ENCODE measurements around the gene LEPR.

Gene LEPR

DNA sequence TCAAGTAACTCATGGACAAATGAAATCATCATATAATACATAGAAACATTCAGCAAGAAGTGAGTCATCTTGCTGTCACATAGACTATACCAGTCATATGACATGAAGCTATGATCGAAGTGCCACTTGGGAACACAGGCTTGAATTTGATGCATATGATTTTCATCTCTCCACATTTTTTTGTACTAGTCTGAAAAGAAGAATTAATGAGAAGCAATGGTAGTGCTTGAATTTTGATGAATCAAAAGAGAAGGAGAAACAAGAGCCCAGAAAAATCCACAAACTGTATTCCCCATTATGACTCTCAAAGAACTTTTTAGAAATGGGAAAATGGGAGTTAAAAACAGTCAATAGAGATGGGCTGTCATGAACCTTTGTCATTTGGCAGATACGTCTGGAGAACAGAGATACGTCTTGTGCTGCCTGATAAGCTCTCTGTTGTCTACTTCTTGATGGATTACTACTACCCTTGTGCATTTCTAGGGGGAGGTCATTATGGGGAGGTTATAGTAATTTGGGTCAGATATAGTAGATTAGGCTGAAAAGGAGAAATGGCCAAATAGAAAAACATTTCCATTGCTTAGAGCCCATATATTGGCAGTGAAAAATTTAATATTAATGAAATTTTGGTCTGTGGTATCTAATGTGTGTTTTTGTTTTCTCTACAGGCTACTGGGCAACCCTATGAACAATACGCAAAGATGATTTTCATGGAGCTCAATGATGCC is 8.0 kb upstream of the LEPR start:
- no peak for DNase-seq (ENCODE audit: low read depth in 1 of 2, low spot score in 1 of 2)

DNA sequence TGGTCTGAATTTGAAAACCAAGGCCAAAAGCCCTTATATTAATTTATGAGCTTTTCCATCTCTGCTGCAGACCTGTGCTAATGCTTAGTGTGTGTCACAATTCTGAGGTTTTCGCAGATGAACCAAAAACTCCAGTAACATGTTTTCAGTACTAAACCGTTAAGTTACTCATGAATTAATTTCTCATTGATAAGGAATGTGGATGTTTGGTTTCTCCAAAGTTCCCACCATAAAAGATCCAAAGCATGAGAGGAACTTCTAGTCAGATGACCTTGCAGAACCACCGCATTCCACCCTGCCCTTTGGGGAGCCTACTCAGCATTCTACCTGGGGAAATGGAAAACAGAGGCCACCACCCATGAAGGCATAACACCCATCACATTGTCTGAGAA is 7.5 kb upstream of the LEPR start:
- DNase-seq (ENCODE audit: low read depth in 1 of 2, low spot score in 1 of 2), result no peak

DNA sequence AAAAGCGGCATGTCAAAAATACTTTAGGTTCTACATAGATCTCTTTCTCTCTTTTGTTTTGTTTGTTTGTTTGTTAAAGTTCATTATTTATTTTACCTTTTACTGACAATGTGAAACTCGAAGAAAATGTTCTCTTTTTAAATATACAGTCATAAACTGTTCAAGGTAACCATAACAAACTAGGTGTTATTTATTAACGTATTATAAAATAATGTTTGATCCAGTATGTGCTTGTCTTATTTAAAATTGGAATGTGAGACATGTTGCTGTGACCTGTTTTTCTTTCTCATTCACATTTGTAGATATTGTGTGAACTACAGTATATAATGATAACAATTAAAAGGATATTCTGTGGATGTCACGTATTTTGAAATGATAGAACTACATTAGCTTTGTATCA is 5.9 kb upstream of the LEPR start:
- no peak for DNase-seq (ENCODE audit: low read depth in 1 of 2, low spot score in 1 of 2)

DNA sequence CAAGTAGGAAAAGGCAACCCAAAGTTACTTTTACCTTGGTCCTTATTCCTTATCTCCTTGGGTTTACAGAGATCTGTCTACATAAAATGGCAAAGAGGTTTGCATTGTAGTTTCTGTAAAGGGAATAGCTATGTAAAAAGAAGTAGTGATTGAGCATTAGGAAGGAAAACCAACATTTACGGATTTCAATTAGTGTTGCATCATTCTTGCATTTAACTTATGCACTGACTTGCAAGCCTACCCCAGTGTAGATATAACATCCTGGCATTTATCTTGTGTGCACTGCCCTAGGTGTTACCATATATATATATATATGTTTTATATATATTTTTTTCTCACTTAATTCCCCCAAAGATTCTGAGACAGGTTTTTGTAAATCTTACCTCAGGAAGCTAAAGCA is 3.7 kb upstream of the LEPR start:
- DNase-seq (ENCODE audit: low read depth in 1 of 2, low spot score in 1 of 2), result no peak

DNA sequence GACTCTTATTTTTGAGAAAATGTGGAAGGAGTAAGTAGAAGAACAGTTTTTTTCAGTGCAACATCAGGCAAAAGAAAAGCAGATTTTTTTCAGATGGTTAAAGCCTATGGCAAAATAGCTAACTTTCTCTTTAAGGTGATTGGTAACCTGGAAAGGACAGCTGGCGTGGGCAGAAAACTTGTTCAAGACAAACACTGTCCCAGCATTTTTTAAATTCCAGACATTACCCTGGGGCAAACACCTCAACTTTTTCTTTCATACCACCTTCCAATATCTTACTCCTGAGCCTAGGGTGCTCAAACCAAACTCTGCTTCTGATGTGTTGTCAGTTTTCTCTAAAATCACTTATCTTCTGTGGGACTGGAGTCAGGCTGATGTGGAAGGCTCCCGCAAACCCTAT is 2.7 kb upstream of the LEPR start:
- no peak for DNase-seq (ENCODE audit: low read depth in 1 of 2, low spot score in 1 of 2)

DNA sequence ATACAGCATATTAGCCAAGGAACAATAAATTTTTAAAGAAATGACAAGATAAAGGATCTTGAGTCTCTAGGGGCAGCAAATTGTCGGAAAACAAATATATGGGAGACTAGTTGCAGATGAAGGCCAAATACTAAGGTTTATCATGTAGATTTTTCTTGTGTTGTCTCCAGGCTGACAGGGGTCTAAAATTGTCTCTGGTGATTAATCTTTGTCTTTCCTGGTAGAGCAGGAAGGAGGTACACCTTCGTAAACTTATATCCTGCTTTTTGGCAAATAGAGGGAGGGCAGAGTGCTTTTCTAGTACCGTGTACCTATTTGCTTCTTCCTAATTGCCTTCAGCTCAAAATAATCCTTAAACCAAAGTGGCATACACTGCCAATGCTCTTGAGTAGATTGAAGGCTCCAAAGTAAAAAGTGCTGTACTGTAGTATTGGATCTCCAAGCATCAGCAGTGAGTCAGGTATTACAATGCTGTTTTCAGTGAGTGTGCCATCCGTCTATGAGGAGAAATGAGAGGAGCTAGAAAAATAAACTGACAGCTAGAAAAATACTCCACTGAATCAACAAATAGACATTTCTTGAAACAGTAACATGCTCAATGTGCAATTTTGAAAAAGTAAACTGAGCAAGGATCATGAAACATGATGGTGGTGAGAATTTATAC is 1.8 kb upstream of the LEPR start:
- DNase-seq (ENCODE audit: low read depth in 1 of 2, low spot score in 1 of 2), result no peak

DNA sequence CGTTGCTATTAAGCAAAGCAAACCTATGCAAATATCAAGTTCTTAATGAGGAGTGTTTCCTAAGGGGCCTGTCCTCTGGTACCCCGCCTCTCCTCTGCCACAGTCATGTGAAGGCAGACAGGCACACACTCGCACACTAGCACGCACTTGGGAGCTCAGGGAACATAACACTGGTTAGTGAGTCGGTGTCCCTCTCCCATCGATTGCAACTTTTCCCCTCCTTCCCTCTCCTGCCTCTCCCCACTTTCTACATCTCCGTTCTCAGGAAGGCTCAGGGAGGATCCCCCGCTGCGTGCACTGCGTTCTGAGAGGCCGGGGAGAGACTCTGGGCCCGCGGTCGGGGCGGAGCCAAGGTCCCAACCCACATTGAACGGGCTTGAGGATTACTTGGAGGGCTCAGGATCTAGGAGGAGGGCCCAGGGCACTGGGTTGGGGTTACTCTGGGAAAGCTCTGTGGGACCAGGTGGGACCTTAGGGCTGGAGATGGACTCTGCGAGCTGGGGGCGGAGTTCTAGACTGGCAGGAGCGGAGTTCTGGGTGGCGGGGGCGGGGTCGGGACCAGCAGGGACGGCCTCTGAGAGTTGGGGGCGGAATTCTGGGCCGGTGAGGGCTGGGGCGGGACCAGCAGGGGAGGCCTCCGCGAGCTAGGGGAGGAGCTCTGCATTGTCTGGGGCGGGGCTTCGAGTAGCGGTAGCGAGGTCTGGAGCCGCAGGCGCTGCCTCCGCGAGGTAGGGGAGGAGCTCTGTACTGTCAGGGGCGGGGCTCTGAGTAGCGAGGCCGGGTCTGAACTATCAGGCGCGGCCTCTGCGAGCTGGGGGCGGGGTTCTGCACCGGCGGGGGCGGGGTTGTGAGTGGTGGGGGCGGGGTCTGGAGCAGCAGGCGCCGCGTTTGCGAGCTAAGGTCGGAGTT is 533 bp upstream of the LEPR start:
- DNase-seq (ENCODE audit: low read depth in 1 of 2, low spot score in 1 of 2), result peak; percentile 97

DNA sequence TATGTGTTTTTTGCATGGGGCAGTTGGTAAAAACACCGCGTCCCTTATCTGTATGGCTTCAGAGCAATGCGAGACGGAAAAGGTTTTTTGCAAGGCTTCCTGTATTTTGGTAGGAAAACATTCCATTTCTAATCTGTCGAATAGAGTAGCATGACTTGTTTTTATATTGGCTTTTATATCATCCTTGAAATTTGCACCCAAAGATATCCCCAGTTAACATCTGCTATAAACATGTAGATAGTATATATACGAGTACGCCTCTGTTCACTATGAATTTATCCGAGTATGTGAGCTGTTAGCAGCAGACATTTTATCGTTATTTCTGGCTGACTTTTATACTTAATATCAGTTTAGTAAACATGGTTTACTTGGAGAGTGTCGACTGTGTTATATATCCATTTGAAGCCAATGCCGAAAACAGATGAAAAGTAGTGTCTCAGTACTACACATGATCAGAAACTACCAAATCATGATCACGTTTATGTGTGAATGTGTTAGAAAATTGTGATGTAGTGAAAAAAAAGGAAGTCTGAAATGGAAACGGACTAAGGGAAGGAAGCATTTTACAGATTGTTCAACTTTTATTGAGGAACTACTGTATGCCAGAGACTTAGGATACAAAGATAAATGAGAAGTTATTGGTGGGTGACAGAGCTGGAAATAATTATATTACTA is 1.0 kb downstream of the LEPR start:
- no peak for DNase-seq (ENCODE audit: low read depth in 1 of 2, low spot score in 1 of 2)

DNA sequence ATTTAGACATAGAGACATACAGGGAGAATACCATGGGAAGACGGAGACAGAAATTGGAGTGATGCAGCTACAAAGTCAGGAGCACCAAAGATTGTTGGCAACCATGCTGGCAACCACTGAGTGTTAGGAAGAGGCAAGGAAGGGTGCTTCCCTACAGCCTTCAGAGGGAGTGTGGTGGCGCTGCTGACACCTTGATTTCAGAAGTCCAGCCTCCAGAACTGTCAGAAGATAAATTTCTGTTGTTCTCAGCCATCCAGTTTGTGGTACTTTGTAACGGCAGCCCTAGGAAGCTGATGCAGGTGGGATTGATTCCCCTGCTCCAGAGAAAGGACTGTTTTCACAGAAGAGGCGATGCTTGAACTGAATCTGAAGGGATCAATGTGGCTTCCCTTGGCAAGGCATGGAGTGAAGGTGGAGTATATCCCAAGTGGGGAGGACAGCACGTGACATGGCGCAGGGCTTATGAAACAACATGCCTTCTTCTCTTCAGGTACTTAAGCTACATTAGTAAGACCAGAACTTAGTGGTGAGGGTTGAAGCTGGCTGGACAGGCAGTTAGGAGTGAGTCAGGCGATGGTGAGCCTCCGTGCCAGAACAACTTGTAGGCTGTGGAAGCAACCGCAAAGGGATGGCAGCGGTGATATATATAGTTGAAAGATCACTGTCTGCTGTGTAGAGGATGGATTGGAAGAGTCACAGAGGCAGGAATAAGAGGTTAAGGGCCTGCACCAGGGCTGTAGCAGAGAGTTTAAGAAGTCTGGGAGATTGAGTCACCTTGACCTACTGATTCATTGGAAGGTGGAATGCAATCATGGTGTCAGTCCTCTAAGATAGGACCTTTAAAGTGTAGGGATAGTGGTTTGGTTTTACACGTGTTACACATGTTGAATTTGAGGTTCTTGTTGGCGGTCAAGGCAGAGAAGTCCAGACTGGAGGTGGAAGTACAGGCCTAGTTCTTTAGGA is 2.1 kb downstream of the LEPR start:
- DNase-seq (ENCODE audit: low read depth in 1 of 2, low spot score in 1 of 2), result no peak

DNA sequence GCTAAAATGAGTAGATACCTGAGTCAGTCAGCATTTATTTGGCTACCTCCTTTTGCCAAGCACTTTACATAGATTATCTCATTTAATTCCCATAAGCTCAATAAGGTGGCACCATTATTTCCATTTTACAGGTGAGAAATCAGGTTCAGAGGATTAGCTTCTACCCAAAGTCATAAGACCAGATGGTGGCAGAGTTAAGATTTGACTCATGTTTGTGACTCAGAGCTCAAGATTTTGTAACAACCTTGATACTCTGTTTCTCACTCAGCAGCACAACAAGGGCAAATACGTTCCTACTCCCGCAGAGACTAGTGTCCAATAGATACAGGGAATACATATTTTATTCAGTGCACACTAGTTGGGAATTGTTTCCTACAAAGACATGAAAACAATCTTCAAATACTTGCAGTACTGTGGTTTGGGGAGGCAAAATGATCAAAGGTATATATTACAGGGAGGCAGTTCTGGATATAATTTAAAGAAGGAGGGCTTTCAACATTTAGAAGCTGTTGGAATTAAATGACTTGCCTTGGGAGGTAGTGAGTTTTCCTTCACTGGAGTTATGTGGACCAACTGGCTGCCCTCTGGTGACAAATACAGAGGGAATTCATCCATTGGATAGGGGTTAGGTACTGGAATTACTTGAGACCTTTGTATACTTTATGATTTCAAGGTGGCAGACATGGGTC is 3.6 kb downstream of the LEPR start:
- DNase-seq (ENCODE audit: low read depth in 1 of 2, low spot score in 1 of 2), result no peak

DNA sequence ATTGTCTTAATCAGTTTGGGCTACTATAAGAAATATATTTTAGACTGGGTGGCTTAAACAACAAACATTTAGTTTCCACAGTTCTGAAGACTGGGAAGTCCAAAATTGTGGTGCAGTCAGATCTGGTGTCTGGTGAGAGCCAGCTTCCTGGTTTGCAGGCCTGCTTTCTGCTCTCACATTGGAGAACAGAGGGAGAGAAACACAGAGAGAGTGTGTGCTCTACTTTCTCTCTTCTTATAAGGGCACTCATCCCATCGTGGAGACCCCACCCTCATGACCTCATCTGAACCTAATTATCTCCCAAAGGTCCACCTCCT is 4.1 kb downstream of the LEPR start:
- DNase-seq (ENCODE audit: low read depth in 1 of 2, low spot score in 1 of 2), result no peak

DNA sequence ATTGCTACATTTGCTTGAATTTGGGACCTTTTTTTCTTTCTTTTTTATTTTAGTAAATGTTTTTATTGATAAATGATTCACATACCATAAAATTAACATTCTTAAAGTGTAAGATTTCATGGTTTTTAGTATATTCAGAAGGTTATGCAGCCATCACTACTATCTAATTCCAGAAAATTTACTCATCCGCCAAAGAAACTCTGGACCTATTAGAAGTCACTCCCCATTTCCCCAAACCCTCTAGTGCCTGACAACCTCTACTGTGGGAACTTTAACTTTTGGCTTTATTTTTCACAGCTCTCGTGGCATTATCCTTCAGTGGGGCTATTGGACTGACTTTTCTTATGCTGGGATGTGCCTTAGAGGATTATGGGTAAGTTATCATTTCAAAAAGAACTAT is 4.5 kb downstream of the LEPR start:
- no peak for DNase-seq (ENCODE audit: low read depth in 1 of 2, low spot score in 1 of 2)

DNA sequence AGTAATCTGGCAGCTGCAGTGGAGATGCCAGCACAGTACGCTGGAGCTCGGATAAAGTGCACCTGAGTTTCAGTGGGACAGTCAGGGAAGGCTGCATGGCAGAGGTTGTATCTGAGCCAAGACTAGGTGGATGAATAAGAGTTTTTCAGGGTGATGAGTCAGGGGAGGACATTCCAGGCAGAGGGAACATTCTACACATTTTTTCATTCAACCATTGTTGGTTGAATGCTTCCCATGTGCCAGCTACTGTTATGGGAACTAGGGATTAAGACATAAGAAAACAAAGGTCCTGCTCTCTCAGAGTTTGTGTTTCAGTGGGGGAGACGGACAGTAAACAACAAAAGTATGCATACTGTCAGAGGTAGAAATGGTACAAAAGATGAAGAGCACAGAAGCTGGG is 5.2 kb downstream of the LEPR start:
- DNase-seq (ENCODE audit: low read depth in 1 of 2, low spot score in 1 of 2), result no peak

DNA sequence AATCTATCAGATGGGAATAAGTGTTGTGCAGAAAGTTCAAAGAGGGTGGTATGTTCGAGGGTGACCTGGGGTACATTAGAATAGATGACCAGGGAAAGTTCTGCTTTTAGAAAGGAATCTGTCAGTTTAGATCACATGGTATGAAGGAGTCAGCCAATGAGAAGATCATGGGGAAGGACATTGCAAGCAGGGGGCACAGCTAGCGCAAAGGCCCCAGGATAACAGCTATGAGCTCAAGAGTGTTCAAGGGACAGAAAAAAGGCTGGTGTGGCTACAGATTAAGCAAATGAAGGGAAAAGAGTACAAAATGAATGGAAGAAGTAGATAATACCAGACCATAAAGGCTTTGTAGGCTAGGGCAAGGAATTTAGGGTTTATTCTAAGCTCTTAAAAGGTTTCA is 8.6 kb downstream of the LEPR start:
- DNase-seq (ENCODE audit: low read depth in 1 of 2, low spot score in 1 of 2), result no peak

DNA sequence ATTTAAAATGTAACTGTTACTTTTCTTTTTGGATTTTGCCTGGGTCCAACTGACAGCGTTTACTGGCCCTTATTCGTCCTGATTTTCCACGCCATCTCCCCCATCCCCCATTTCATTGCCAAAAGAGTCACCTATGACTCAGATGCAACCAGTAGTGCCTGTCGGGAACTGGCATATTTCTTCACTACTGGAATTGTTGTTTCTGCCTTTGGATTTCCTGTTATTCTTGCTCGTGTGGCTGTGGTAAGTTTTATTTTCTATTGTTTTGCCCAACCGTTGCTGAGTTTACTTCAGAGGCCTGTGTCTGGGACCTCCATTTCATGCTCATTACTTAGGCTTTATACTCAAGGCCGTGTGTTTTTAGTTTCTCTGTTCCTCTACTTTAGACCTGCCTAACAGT is 9.3 kb downstream of the LEPR start:
- no peak for DNase-seq (ENCODE audit: low read depth in 1 of 2, low spot score in 1 of 2)

DNA sequence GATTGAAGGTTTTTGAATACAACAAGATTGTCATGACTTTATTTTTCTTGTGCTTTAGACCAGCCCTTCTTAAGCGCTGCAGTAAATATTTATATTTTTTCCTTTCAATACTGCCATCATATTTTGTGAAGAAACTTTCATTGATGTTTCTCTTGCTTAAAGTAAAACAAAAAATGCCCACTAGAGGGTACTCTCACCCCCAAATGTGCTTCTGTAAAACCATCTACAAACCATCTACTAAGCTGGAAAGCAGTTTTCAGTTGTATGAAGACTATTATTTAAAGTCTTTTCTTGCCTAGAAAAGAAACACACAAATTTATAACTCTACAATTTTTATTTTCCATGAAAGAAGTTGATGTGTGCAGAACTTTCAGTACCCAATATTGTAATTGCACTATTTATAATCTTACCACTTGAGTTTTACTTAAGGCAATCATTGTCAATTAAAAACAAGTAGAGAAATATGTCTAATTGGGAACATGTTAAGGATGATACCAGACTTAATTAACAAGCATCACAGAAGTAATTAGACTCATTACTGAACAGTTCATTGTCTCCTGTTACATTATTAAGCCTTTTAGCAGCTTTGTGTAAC is 10.7 kb downstream of the LEPR start:
- no peak for DNase-seq (ENCODE audit: low read depth in 1 of 2, low spot score in 1 of 2)

DNA sequence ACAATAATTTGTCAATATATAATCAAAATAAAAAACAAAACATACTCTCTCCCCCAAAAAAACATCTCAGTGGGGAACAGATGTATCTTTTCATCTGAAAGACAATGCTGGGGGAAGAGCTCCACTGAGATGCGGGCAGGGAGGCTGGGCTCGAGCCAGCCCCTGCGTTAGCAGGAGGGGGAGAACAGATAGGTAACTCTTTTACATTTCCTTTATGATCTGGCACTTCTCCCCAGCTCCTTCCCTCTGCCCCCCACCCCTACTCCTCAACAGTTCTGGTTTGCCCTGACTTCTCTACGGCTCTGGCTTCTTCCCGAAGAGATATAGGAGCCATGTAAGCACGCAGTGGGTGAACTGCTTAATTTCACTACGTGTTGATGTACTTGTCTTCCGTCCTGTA is 12.4 kb downstream of the LEPR start:
- DNase-seq (ENCODE audit: low read depth in 1 of 2, low spot score in 1 of 2), result no peak

DNA sequence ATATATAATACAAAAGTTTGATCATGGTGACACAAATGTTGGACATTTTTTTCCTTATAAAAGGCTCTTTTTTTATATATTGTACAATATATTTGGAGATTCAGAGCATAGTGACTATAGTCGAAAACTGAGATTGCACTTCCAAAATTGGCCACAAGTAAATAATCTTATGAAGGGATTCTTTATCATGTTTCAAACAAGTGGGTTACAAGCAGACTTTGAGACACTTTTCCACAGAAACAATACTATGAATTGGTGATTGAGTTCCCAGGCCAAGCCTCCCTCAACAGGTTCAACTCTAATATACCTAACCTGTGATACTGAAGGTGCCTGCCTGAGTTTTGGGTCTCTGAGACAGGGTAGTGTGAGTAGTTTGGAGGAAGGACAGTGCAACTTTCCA is 13.8 kb downstream of the LEPR start:
- DNase-seq (ENCODE audit: low read depth in 1 of 2, low spot score in 1 of 2), result no peak

DNA sequence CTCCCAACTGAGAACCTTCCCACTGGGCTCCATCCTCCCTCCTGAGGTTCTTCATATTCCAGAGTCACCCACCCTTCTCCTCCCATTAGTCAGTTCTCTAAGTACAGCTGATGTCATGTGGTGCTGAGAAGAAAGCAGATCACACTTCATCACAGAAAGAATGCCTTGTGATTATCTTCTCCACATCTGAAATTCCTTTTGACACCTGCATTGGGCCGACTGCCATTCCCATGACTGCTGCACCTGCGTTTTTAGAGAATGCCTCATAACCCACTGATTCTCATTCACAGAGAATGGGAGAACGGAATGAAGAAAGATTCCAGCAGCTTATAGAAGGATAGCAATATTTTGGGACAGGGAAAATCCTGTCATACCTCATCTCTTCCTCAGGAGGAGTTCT is 14.3 kb downstream of the LEPR start:
- DNase-seq (ENCODE audit: low read depth in 1 of 2, low spot score in 1 of 2), result no peak

DNA sequence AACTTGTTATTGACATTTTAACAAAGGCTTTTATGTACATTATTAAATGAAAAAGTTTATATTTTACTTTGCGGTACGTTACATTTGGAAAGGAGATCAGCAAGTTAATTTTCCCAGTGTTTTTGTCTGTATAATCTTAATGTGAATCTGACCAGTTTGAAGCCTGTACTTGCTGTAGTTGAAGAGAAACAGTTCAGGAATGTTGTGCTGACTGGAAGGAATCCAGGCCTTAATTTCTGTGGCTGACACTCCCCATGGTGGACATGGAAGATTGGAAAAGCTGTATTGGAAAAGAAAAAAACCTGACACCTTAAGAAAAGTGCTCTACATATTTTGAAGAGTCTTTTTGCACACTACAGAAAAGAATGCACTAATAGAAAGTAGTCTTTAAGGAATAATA is 15.5 kb downstream of the LEPR start:
- no peak for DNase-seq (ENCODE audit: low read depth in 1 of 2, low spot score in 1 of 2)
